Activated naive CD4-positive, alpha-beta T cell treated with Interleukin-2 at 50 U/mL for 16 hours (primary cell): ENCODE results near the gene KRT3.

Experiments
- DNase-seq: peaks from one replicate; pipeline ENCODE4 v3.0.0-alpha.2; 2020

KRT3 gene

GRCh38 chr12:52813203-52813819 is 17.4 kb upstream of the KRT3 start:
- no peak for DNase-seq

GRCh38 chr12:52812749-52813148 is 16.8 kb upstream of the KRT3 start:
- DNase-seq = no peak

- no peak for DNase-seq
Measured at GRCh38 chr12:52812073-52812400, 16.1 kb upstream of the KRT3 start.

- DNase-seq = no peak
Measured at GRCh38 chr12:52811191-52812072, 15.5 kb upstream of the KRT3 start.

GRCh38 chr12:52810554-52810953 is 14.6 kb upstream of the KRT3 start:
- DNase-seq = no peak

GRCh38 chr12:52809166-52809565 is 13.2 kb upstream of the KRT3 start:
- DNase-seq = no peak

- DNase-seq = no peak
Measured at GRCh38 chr12:52808573-52809160, 12.8 kb upstream of the KRT3 start.

- DNase-seq = no peak
Measured at GRCh38 chr12:52807544-52808470, 11.9 kb upstream of the KRT3 start.

- no peak for DNase-seq
Measured at GRCh38 chr12:52806821-52807543, 11.1 kb upstream of the KRT3 start.

- DNase-seq = no peak
Measured at GRCh38 chr12:52806169-52806811, 10.4 kb upstream of the KRT3 start.

GRCh38 chr12:52805739-52806138 is 9.8 kb upstream of the KRT3 start:
- no peak for DNase-seq

- no peak for DNase-seq
Measured at GRCh38 chr12:52805000-52805399, 9.1 kb upstream of the KRT3 start.

GRCh38 chr12:52802442-52802841 is 6.5 kb upstream of the KRT3 start:
- DNase-seq = no peak

GRCh38 chr12:52801773-52802172 is 5.9 kb upstream of the KRT3 start:
- DNase-seq = no peak

GRCh38 chr12:52800259-52800917 is 4.5 kb upstream of the KRT3 start:
- DNase-seq = no peak

- DNase-seq = no peak
Measured at GRCh38 chr12:52799505-52800211, 3.7 kb upstream of the KRT3 start.

GRCh38 chr12:52798671-52799504 is 3.0 kb upstream of the KRT3 start:
- DNase-seq = no peak

- DNase-seq = no peak
Measured at GRCh38 chr12:52798003-52798670, 2.2 kb upstream of the KRT3 start.

- DNase-seq = no peak
Measured at GRCh38 chr12:52797529-52797894, 1.6 kb upstream of the KRT3 start.
